ENCODE measurements around the gene DTL.

The DTL gene

DNA sequence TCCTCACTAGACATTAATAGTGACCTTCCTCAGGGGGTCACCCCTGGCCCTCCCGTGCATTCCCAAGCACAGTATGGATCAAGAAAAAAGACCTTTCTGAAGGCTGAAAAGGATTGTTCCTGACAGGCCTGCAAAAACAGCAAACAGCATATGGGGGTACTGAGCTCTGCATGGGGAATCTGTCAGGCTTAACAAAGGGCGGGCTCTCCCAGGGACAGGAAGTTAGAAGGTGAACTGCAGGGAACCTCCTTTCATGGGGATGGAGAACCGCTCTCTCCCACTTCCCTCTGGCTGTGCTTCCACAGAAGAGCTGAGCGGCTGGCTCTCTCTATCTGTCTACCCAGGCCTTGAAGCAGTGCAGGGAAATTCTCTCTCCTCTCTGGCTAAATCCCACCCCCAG lies 91.7 kb downstream of the DTL start:
- no peak for DNase-seq (ENCODE audit: low spot score)

DNA sequence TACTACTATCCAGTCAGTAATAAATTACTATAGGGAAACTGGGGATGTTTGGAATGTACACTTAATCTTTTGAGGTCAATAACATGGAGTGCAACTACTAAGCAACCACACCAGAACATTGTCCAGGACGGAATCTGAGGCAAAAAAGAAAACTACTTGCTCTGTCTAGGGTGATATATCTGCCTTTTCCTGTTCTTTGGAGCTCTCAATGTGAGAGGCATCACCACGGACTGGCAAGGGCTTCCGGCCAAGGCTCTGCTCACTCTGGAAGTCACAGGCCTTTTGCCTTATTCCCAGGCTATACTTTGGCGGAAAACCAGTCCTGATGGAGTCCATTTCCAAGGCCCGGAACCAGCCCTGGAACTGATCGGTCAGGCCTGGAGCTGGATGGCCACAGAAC lies 94.2 kb downstream of the DTL start:
- no peak for DNase-seq (ENCODE audit: low spot score)

DNA sequence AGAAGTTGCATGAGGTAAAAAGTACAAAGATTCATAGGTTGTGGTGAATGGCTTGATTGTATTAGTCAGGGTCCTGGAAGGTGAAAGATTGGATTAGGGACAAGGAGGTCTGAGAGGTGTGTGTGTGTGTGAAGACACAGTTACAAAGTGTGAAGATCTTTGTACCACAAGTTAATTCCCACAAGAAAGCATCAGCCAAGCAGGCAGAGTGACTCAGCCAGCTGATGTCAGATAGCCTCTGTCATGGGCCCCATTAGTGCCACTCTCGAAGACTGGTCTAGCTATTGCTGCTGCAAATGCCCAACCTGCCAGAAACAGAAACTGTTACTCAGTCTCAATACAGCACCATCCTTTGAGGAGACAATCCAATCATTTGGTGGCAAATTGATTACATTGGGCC lies 96.5 kb downstream of the DTL start:
- DNase-seq (ENCODE audit: low spot score): peak; percentile 24

DNA sequence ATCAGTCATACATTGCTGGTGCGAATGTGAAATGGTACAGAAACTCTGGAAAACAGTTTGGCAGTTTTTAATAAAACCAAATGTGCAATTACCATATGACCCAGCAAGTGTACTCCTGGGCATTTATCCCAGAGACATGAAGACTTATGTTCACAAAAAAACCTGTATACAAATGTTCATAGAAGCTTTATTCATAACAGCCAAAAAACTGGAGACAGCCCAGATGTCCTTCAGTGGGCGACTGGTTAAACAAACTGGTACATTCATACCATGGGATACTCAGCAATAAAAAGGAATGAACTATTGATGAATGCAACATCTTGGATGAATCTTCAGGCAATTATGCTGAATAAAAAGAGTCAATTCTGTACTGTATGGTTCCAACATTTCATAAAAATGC lies 97.8 kb downstream of the DTL start:
- no peak for DNase-seq (ENCODE audit: low spot score)

DNA sequence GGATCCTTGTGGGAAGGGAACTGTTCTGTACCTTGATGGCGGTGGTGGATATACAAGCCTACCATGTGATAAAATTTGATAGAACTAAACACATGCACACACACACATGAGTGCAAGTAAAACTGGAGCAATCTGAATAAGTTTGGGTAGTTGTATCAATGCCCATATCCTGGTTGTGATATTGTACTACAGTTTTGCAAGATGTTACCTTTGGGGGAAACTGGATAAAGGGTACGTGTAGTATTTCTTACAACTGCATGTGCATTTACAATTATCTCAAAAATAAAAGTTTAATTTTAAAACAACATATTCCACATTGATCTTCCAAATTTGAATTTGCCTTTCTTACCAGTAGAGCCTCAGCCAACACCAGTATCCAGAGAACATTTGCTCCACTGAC lies 99.6 kb downstream of the DTL start:
- DNase-seq (ENCODE audit: low spot score): no peak

DNA sequence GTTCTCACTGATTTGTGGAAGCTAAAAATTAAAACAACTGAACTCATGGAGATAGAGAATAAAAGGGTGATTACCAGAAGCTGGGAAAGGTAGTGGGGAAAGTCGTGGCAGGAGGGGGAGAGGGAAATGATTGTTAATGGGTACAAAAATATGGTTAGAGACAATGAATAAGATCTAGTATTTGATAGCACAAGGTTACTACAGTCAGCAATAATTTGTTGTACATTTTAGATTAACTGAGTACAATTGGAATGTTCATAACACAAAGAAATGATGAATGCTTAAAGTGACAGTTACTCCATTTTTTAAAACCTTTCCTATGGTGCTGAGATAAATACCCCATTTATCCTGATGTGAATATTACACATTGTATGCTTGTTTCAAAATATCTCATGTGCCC lies 102.3 kb downstream of the DTL start:
- DNase-seq (ENCODE audit: low spot score): no peak

DNA sequence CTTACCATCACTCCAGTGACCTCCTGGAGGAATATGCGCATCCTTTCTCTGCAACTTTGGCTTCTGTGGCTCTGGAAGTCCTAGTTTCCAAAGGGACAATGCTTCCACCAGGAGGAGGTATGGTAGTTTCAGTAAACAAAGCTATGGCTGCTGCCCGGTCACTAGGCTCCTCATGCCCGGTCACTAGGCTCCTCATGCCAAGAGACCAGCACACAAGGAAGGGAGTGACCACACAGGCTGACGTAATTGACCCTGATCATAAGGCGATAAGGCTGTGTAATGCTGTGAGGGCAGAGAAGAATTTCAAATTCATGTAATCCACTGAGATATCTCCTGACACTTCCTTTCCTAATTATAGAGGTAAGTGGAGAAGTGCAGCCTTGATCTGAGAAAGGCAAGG lies 102.9 kb downstream of the DTL start:
- DNase-seq (ENCODE audit: low spot score): no peak

DNA sequence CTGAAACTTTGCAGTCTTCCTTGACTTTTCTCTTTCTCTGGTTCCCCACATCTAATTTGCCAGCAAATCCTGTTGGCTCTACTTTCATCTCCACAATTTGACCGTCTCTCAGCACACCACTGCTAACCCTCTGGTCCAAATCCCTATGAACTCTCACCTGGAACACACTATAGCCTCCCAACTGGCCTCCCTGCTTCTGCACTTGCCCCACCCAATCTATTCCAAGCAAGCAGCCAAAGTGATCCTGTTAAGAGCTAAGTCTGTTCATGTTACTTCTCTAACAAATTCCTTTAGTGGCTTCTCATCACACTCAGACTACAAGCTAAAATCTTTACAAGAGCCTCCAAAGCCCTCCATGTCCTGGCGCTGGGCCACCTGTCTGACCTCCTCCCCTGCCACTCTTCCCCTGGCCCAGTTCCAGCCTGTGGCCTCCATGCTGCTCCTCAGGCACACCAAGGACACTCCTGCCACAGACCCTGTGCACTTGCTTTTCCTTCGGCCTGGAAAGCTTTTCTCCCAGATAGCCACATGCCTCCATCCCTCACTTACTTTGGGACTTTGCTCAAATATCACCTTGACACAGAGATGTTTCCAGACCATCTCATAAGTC lies 104.1 kb downstream of the DTL start:
- no peak for DNase-seq (ENCODE audit: low spot score)

DNA sequence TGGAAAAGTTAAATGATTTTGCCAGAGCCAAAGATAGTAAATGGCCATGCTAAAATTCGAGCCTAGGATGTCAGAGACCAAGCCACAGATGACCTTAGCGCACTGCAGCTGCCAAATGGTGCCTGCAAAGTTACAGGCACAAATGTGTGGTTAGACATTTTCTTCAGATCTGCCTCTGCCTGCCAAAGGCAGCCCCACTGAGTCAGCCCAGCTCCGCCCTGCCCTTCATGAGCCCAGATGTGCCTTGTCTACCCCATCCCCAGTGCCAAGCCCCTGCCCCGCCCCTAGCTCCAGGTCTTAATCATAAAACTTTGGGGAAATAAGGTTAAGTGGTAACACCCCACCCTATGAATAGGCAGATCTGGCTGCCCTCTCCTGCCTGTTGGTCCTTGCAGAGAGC lies 105.9 kb downstream of the DTL start:
- no peak for DNase-seq (ENCODE audit: low spot score)

DNA sequence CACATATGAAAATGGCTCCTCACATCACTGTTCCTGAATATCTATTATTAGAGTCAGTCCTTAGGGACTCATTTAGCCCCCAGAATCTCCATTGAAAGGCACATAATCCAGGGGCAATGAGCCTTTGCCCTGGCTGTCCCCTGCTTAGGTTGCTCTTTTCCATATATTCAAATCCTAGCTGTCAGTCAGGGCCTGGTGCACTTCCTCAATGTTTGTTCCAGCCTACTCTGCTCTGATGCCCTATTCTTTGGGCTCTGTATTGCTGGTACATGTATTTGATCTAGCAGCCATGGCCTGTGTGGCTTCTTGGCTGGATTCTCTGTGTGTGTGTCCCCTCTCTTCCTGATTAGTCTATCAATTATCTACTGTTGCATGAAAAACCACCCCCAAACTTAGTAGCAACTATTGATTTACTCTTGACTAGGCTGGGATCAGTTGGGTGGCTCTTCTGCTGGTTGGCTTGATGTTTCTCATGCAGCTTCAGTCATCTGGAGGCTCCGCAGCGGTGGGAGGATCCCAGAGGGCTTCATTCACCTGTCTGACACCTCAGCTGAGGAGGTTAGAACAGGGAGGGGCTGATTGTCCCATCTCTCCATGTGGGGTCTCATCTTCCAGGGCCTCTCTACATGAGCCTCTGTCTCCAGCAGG lies 107.5 kb downstream of the DTL start:
- DNase-seq (ENCODE audit: low spot score): no peak

DNA sequence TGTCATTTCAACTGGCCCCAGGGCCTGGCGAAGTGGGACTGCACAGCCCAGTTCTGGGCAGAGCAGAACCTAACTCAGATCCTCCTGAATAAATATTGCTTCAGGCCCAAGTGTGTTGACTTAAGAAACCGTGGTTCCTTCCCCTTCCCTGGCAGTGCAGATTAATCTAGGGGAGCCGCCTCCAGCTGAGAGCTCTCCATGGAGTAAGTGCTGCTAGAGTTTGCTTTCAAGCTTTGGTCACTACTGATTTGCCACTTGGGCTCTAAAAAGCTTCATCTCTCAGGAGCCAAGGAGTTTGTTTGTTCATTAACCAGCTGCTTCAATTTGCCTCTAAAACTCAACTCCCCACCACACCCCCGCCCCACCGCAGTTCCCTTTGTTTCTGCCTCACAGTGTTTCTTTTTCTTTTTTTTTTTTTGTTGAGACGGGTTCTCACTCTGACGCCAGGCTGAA lies 112.1 kb downstream of the DTL start:
- DNase-seq (ENCODE audit: low spot score): no peak

DNA sequence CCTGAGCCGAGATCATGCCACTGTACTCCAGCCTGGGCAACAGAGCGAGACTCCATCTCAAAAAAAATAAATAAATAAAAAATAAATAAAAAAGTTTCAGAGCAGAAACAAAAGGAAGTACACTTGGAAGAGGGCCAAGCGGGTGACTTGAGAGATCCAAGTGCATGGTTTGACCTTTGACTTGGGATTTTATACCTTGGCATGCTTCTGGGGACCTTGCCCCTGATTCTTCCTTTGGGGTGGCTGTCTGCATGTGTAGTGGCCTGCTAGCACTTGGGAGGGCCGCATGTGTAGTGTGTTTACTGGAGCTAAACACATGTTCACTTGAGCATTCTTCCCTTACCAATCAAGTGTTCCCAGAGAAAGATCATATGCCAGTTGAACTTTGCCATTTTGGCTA lies 114.0 kb downstream of the DTL start:
- DNase-seq (ENCODE audit: low spot score): no peak

DNA sequence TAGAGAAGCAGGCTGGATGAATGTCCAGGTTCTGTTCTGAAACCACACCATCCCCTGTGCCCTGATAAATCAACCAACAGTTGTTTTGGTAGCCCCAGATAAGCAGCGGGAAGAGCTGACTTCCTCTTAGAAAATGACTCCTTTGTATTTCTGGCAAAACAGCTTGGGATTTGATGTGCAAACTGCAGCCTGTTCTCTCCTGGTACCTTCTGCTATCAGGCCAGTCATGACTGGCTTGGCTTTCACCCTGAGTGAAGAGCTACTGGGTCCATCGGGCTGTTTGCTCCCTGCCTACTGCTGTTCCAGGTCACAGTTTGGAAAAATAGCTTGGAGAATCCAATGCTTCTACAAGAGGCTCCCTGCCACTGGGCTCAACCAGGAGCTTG lies 116.8 kb downstream of the DTL start:
- no peak for DNase-seq (ENCODE audit: low spot score)

DNA sequence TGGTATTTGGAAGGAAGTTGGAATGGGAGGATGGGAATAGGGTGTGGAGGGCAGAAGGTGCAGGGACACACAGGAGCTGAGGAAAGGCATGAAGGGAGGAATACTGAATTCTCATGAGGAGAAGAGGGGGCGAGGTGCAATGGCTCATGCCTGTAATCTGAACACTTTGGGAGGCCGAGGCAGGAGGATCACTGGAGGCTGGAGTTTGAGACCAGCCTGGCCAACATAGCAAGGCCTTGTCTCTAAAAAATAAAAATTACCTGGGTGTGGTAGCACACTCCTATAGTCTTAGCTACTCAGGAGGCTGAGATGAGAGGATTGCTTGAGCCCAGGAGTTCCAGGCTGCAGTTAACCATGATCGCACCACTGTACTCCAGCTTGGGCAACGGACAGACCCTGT lies 117.3 kb downstream of the DTL start:
- DNase-seq (ENCODE audit: low spot score): no peak

DNA sequence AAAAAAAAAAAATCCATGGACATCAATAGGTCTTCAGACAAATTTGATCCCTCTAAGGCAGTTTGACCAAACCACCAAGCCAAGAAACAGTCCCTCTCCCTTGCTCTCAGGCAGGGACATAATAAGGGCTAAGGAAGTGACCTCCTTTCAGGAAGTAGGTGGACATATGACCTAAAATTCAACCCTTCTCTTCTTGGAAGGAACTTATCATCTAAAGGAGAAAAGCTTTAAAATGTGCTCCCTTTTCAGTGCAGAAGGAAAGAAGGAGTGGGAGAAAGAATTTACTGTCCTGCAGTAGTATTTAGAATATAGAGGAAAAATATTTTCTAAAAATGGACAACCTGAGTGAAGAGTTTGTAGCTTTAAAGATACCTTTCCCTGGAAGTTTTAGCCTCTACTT lies 118.1 kb downstream of the DTL start:
- no peak for DNase-seq (ENCODE audit: low spot score)
